Measurements from ENCODE around the gene CFAP74. TPM values are rescaled to one million over a fixed set of nuclear protein-coding genes. Genes with fewer than 3 reads are reported as not detected.
A peak's percentile ranks its signal among the peaks of the same experiment; 100 is the strongest.

Gene CFAP74
- total and polyA plus RNA-seq, 2 of the 13 experiments (the other 11 are each of a cell fraction or from before 2014, with no cell fraction given): 0.27 to 0.62 TPM

DNA sequence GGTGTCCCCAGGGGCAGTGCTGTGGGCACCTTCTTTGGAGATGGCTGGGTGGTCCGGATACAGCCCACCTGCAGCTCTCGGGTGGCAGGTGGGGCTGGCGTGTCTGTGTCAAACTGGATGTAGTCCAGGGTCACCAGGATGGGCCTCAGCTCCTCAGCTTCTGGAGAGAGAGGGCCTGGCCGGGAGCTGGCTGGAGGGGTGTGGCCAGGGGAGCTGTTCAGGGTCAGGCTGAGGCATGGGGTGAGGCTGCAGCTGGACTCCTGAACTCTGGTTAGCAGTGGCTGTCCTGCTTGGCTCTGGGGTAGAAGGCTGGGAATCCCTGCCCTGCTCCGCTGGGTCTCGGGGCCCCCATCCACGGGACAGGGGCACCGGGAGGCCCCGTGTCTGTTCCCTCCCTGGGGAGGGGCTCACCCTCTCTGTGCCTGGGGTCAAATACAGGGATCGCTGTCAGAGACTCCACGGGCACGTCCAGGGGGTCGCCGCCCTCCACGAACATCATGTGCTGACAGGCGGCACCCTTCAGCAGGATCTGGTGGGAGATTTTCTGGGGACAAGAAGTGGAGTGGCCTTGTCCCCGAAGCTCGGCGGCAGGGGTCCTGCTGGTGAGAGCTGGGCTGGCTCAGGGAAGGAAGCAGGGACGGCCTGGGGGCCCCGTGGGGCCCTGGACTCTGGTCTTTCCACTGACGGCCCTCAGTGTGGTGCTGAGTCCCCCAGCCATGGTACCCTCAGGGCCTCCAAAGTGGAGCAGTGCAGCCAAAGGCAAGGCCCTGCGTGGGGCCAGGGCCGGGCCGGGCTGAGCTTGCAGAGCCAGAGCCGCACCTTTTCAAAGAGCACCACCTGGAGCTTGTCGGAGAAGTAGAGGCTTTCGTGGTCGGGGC, 80.4 kb downstream of the CFAP74 start (continued):
- TF ChIP-seq, protein P1, sequence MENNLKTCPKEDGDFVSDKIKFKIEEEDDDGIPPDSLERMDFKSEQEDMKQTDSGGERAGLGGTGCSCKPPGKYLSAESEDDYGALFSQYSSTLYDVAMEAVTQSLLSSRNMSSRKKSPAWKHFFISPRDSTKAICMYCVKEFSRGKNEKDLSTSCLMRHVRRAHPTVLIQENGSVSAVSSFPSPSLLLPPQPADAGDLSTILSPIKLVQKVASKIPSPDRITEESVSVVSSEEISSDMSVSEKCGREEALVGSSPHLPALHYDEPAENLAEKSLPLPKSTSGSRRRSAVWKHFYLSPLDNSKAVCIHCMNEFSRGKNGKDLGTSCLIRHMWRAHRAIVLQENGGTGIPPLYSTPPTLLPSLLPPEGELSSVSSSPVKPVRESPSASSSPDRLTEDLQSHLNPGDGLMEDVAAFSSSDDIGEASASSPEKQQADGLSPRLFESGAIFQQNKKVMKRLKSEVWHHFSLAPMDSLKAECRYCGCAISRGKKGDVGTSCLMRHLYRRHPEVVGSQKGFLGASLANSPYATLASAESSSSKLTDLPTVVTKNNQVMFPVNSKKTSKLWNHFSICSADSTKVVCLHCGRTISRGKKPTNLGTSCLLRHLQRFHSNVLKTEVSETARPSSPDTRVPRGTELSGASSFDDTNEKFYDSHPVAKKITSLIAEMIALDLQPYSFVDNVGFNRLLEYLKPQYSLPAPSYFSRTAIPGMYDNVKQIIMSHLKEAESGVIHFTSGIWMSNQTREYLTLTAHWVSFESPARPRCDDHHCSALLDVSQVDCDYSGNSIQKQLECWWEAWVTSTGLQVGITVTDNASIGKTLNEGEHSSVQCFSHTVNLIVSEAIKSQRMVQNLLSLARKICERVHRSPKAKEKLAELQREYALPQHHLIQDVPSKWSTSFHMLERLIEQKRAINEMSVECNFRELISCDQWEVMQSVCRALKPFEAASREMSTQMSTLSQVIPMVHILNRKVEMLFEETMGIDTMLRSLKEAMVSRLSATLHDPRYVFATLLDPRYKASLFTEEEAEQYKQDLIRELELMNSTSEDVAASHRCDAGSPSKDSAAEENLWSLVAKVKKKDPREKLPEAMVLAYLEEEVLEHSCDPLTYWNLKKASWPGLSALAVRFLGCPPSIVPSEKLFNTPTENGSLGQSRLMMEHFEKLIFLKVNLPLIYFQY (CRISPR knock-in tag; IDR thresholded peaks at IDR 0.05; ENCODE audit: borderline replicate concordance): no peak
- TF ChIP-seq, protein P2, sequence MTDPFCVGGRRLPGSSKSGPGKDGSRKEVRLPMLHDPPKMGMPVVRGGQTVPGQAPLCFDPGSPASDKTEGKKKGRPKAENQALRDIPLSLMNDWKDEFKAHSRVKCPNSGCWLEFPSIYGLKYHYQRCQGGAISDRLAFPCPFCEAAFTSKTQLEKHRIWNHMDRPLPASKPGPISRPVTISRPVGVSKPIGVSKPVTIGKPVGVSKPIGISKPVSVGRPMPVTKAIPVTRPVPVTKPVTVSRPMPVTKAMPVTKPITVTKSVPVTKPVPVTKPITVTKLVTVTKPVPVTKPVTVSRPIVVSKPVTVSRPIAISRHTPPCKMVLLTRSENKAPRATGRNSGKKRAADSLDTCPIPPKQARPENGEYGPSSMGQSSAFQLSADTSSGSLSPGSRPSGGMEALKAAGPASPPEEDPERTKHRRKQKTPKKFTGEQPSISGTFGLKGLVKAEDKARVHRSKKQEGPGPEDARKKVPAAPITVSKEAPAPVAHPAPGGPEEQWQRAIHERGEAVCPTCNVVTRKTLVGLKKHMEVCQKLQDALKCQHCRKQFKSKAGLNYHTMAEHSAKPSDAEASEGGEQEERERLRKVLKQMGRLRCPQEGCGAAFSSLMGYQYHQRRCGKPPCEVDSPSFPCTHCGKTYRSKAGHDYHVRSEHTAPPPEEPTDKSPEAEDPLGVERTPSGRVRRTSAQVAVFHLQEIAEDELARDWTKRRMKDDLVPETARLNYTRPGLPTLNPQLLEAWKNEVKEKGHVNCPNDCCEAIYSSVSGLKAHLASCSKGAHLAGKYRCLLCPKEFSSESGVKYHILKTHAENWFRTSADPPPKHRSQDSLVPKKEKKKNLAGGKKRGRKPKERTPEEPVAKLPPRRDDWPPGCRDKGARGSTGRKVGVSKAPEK (CRISPR knock-in tag; IDR thresholded peaks at IDR 0.05; ENCODE audit: borderline replicate concordance): no peak
- peak; percentile 87 for TF ChIP-seq ZNF768 (CRISPR knock-in tag; IDR thresholded peaks at IDR 0.05)
- TF ChIP-seq ZNF616 (CRISPR knock-in tag; IDR thresholded peaks at IDR 0.05; ENCODE audit: low read depth): 0 out of 2 replicates have a peak, but pooled peaks have one; percentile 25
- TF ChIP-seq SOX6 (IDR thresholded peaks at IDR 0.05): no peak
- peak; percentile 47; the same call in 1 of the 2 replicates for TF ChIP-seq SOX6 (CRISPR knock-in tag; IDR thresholded peaks at IDR 0.05)
- TF ChIP-seq MIER3 (CRISPR knock-in tag; IDR thresholded peaks at IDR 0.05; ENCODE audit: borderline replicate concordance): peak; percentile 46; the same call in 1 of the 2 replicates
- TF ChIP-seq, protein P3, sequence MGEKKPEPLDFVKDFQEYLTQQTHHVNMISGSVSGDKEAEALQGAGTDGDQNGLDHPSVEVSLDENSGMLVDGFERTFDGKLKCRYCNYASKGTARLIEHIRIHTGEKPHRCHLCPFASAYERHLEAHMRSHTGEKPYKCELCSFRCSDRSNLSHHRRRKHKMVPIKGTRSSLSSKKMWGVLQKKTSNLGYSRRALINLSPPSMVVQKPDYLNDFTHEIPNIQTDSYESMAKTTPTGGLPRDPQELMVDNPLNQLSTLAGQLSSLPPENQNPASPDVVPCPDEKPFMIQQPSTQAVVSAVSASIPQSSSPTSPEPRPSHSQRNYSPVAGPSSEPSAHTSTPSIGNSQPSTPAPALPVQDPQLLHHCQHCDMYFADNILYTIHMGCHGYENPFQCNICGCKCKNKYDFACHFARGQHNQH (CRISPR knock-in tag; IDR thresholded peaks at IDR 0.05): no peak
- no peak for TF ChIP-seq KAT2B (IDR thresholded peaks at IDR 0.05; ENCODE audit: borderline replicate concordance, low read depth, low read length)
- 0 out of 2 replicates have a peak, but pooled peaks have one; percentile 29 for TF ChIP-seq ARHGAP35 (CRISPR knock-in tag; IDR thresholded peaks at IDR 0.05; ENCODE audit: borderline replicate concordance)
- TF ChIP-seq, protein P4, sequence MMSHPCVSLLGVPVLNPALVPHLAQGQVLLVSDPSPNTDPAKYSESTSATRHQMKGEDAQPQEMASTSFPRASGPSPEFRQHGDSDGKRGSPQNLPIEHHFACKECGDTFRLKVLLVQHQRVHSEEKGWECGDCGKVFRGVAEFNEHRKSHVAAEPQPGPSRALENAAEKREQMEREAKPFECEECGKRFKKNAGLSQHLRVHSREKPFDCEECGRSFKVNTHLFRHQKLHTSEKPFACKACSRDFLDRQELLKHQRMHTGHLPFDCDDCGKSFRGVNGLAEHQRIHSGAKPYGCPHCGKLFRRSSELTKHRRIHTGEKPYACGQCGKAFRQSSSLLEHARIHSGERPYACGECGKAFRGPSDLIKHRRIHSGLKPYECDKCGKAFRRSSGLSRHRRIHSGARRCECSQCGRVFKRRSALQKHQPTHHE (CRISPR knock-in tag; IDR thresholded peaks at IDR 0.05; ENCODE audit: borderline replicate concordance): 0 out of 2 replicates have a peak, but pooled peaks have one; percentile 56
- TF ChIP-seq ZNF468 (CRISPR knock-in tag; IDR thresholded peaks at IDR 0.05): no peak
- TF ChIP-seq ZNF292 (CRISPR knock-in tag; IDR thresholded peaks at IDR 0.05; ENCODE audit: borderline replicate concordance, low read depth): peak; percentile 82; the same call in 1 of the 2 replicates
- TF ChIP-seq PTBP1 (IDR thresholded peaks at IDR 0.05; ENCODE audit: low read depth, low read length, poor library complexity, severe bottlenecking): no peak
- no peak for TF ChIP-seq ZNF234 (CRISPR knock-in tag; conservative IDR thresholded peaks at IDR 0.05)
- TF ChIP-seq, protein P5, sequence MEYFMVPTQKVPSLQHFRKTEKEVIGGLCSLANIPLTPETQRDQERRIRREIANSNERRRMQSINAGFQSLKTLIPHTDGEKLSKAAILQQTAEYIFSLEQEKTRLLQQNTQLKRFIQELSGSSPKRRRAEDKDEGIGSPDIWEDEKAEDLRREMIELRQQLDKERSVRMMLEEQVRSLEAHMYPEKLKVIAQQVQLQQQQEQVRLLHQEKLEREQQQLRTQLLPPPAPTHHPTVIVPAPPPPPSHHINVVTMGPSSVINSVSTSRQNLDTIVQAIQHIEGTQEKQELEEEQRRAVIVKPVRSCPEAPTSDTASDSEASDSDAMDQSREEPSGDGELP (IDR thresholded peaks at IDR 0.05; ENCODE audit: borderline replicate concordance, low read depth): peak; percentile 75; the same call in 1 of the 2 replicates
- TF ChIP-seq ARID2 (CRISPR knock-in tag; IDR thresholded peaks at IDR 0.05; ENCODE audit: borderline replicate concordance): no peak
- no peak for TF ChIP-seq TEAD2 (CRISPR knock-in tag; IDR thresholded peaks at IDR 0.05)

Data from HepG2 (cell line).